ENCODE data around the gene DDX3X. TPM values are rescaled to one million over a fixed set of nuclear protein-coding genes. Genes with fewer than 3 reads are reported as not detected.
"Not testable (repeated sequence)": the region's sequence is repeated elsewhere in the genome, so short reads cannot be mapped to it uniquely, and the experiment has no call there.

Gene DDX3X
- 165 TPM in 2 replicates for polyA plus RNA-seq
- polyA minus RNA-seq = 319 and 366 TPM in 2 replicates

- Histone ChIP-seq H2AFZ (ENCODE audit: low read depth, low read length) (peak within 1 kb of the TSS; percentile 33), H3K9ac (ENCODE audit: low read length) (peak within 1 kb of the TSS; percentile 100), H3K27ac (ENCODE audit: low read length) (peak within 1 kb of the TSS; percentile 100), H4K20me1 (ENCODE audit: insufficient read depth) (peaks cover 25% of the 10 kb centered on the region), H3K4me2 (ENCODE audit: low read length) (peak within 1 kb of the TSS; percentile 25), H3K27me3 (ENCODE audit: insufficient read depth, low read depth, low read length) (no peaks in the 10 kb centered on the region), H3F3A (ENCODE audit: insufficient read depth, low read length, poor library complexity, severe bottlenecking) (no peaks in the 10 kb centered on the region), H3K9me3 (ENCODE audit: low read length) (no peaks in the 10 kb centered on the region), H3K36me3 (ENCODE audit: insufficient read depth, low read length) (no peaks in the 10 kb centered on the region), H3K9me2 (ENCODE audit: insufficient read depth, low read length) (no peaks in the 10 kb centered on the region), H3K4me3 (ENCODE audit: low read length) (peak within 1 kb of the TSS; percentile 82), H3K79me2 (replicated peaks; ENCODE audit: insufficient read depth, low read length) (peaks cover 39% of the 10 kb centered on the region)
- TF ChIP-seq TAF1 (IDR thresholded peaks at IDR 0.05; ENCODE audit: low read depth) = no peak
- TF ChIP-seq REST (IDR thresholded peaks at IDR 0.05; ENCODE audit: borderline replicate concordance) = peak; percentile 0
- TF ChIP-seq CTCF (IDR thresholded peaks at IDR 0.05; ENCODE audit: poor library complexity, severe bottlenecking) = peak; percentile 50
- no peak for TF ChIP-seq SMC3 (conservative IDR thresholded peaks at IDR 0.05; ENCODE audit: poor library complexity)
- no peak for TF ChIP-seq RAD21 (conservative IDR thresholded peaks at IDR 0.05)
- no peak for TF ChIP-seq EP300 (conservative IDR thresholded peaks at IDR 0.05; ENCODE audit: poor library complexity, severe bottlenecking)
- peak; percentile 96 for TF ChIP-seq POLR2AphosphoS5 (IDR thresholded peaks at IDR 0.05)
- no peak for TF ChIP-seq EZH2 (IDR thresholded peaks at IDR 0.05; ENCODE audit: borderline replicate concordance, insufficient read depth, low read length, poor library complexity, severe bottlenecking)
- TF ChIP-seq MXI1 (conservative IDR thresholded peaks at IDR 0.05; ENCODE audit: poor library complexity, severe bottlenecking) = no peak
These were observed at the start of gene DDX3X for GRCh38 chrX:41333744-41334362. TSS of gene DDX3X (plus strand) at chrX:41334162. CDS start at chrX:41334253, 91 bp downstream.

DNA sequence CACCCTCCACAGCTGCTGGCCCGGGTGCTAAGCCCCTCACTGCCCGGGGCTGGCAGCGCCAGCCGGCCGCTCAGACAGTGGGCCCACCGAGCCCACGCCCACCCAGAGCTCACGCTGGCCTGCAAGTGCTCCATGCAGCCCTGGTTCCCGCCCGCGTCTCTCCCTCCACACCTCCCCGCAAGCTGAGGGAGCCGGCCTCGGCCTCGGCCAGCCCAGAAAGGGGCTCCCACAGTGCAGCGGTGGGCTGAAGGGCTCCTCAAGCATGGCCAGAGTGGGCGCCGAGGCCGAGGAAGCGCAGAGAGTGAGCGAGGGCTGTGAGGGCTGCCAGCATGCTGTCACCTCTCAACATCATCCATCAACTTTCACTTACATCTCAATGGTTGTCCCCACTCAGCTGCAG, 48.0 kb upstream of the DDX3X start:
- not testable (repeated sequence) for H3K9me3 ChIP-seq (ENCODE audit: low read length); H3K27me3 ChIP-seq (ENCODE audit: insufficient read depth, low read depth, low read length); H3K4me2 ChIP-seq (ENCODE audit: low read length); H3K36me3 ChIP-seq (ENCODE audit: insufficient read depth, low read length); H2AFZ ChIP-seq (ENCODE audit: low read depth, low read length); H3K9me2 ChIP-seq (ENCODE audit: insufficient read depth, low read length); H3K79me2 ChIP-seq (replicated peaks; ENCODE audit: insufficient read depth, low read length); H3K4me3 ChIP-seq (ENCODE audit: low read length); H3K9ac ChIP-seq (ENCODE audit: low read length); H3K27ac ChIP-seq (ENCODE audit: low read length); H3F3A ChIP-seq (ENCODE audit: insufficient read depth, low read length, poor library complexity, severe bottlenecking); H4K20me1 ChIP-seq (ENCODE audit: insufficient read depth)
